Large intestine (tissue), 3 donors: ENCODE data around the gene PLXNA4. TPM values are rescaled to one million over a fixed set of nuclear protein-coding genes. Genes with fewer than 3 reads are reported as not detected.
A peak's percentile ranks its signal among the peaks of the same experiment; 100 is the strongest.

Experiments used
- DNase-seq, 2 donors: peaks; one replicate each; pipeline versions ENCODE4 v3.0.0 to v3.0.0-alpha.2; 2013
- H3K27ac ChIP-seq: one replicate; pipeline ENCODE4 v1.5.1; 2013; ENCODE audit warnings: low read length
- H3K27me3 ChIP-seq: 2 replicates; pipeline ENCODE4 v1.6.1; 2013; ENCODE audit warnings: low read length; ENCODE audit not compliant: control insufficient read depth, insufficient read depth
- H3K36me3 ChIP-seq: 2 replicates; pipeline ENCODE4 v1.6.1; 2013; ENCODE audit warnings: low read length; ENCODE audit not compliant: control insufficient read depth, insufficient read depth
- H3K4me1 ChIP-seq: one replicate; pipeline ENCODE4 v1.6.1; 2013; ENCODE audit warnings: low read length; ENCODE audit not compliant: control insufficient read depth, insufficient read depth
- H3K4me3 ChIP-seq: one replicate; pipeline ENCODE4 v1.5.1; 2013; ENCODE audit warnings: low read length
- H3K9me3 ChIP-seq: one replicate; pipeline ENCODE4 v1.6.1; 2013; ENCODE audit warnings: mild to moderate bottlenecking, low read depth, low read length, moderate library complexity; ENCODE audit not compliant: control insufficient read depth
- WGBS: methylation state at CpG from one replicate; pipeline ENCODE4 v1.1.5; 2013; ENCODE audit warnings: low lambda C conversion rate; ENCODE audit not compliant: insufficient coverage; 5-methylcytosine and 5-hydroxymethylcytosine counted together
- polyA plus RNA-seq: library from polyadenylated mRNA; unstranded; fragments of 120-200 nt; gene quantifications from one replicate; pipeline ENCODE4 v1.2.1, GENCODE V29; 2013

The PLXNA4 gene
- polyA plus RNA-seq, 1 donor: 3.2 TPM

DNA sequence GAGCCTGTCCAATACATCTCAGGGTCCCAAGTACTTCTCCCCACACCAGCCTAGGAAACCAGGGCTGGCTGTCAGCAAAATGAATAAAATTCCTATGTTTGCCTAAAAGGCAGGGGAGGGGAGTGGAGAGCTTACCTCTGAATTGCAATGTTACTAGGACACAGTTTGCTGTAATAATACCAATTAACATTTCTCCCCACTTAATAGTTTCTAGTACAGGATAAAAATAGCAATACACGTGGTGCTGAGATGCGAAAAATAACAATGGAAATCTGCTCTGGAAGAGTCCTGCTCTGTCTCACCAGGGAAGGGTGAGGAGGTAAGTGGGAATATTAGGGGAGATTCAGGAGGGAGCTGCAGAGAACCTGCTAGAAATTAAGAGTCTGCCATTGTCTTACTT lies 112.3 kb downstream of the PLXNA4 start:
- Histone ChIP-seq H3K9me3 (no peaks in the 10 kb centered on the region), H3K27ac (no peak overlapping the region), H3K4me1 (no peaks in the 10 kb centered on the region), H3K4me3 (no peak overlapping the region), H3K36me3 (no peaks in the 10 kb centered on the region), H3K27me3 (peaks cover 2% of the 10 kb centered on the region)
- no peak for DNase-seq
- no CpG with 5 or more reads among the region's 2 CpGs for WGBS

DNA sequence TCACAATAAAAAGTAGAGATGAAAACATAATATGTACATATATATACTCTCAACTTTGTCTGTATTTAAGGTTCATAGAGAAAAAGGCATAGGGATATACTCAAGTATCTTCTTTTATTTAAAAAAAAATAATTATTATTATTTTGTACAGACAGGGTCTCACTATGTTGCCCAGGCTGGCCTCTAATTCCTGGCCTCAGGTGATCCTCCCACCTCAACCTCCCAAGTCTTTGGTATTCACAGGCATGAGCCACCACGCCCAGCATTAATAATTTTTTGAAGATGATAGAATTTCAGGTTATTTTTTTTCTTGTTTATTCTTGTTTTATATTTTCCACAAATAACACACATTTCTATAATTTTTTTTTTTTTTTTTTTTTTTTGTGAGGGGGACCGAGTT lies 113.8 kb downstream of the PLXNA4 start:
- 100% methylated on average over 1 of the region's 2 CpGs for WGBS
- H3K36me3 ChIP-seq: no peaks in the 10 kb centered on the region
- no peaks in the 10 kb centered on the region for H3K9me3 ChIP-seq
- H3K27ac ChIP-seq: no peak overlapping the region
- no peak for DNase-seq
- no peaks in the 10 kb centered on the region for H3K4me1 ChIP-seq
- peaks cover 5% of the 10 kb centered on the region for H3K27me3 ChIP-seq
- no peak overlapping the region for H3K4me3 ChIP-seq

DNA sequence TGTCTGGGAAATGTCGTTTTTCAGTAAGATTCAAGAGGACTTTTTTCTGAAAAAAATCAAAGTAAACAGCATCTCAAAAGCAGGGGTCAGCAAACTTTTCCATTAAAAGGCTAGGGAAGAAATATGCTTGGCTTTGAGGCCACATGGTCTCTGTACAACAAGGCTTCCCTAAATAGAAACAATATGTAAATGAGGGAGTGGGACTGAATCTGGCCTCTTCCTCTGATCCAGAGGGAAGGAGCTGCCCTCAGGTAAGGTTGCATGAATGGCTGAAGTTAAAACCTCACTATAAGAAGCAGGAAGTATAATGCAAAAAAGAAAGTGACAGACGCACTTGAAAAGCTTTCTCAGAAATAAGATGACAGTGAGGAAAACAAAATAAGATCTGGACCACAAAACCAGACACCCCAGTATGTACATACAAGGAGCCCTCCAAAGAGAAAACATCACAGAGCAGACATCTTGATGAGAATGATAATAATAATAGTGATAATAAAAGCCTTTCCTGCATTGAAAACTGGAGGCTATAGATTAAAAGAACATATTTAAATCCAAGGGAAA lies 115.2 kb downstream of the PLXNA4 start:
- DNase-seq: no peak
- no peak overlapping the region for H3K27ac ChIP-seq

DNA sequence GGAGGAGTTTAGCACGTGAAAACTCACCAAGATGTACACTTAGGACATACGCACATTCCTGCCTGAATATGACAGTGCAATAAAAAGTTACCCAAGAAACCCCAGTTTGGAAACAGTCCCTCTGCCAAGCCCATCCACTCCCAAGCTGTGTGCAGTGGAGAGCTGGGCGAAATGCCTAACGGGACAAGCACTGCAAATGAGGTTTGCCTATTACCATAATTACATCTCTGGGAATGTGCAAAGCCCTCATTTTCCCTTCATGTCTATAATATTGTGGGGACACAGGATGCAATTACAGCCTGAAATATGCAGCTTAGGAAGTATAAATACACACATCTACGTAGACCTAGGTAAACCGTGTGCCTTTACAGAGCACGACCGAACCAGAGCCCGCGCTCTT lies 117.5 kb downstream of the PLXNA4 start:
- no peak overlapping the region for H3K27ac ChIP-seq
- H3K9me3 ChIP-seq: no peaks in the 10 kb centered on the region
- H3K36me3 ChIP-seq: no peaks in the 10 kb centered on the region
- DNase-seq: no peak
- WGBS: 80% methylated on average over 2 of the region's 10 CpGs
- H3K4me3 ChIP-seq: no peak overlapping the region
- H3K4me1 ChIP-seq: no peaks in the 10 kb centered on the region
- H3K27me3 ChIP-seq: peaks cover 14% of the 10 kb centered on the region

More for the DNA sequence above, 115.2 kb downstream of the PLXNA4 start:
- Histone ChIP-seq H3K4me1 (no peaks in the 10 kb centered on the region), H3K4me3 (no peak overlapping the region), H3K27me3 (peaks cover 8% of the 10 kb centered on the region), H3K9me3 (no peaks in the 10 kb centered on the region), H3K36me3 (no peaks in the 10 kb centered on the region)
- WGBS: 50% methylated on average over 1 of the region's 2 CpGs

DNA sequence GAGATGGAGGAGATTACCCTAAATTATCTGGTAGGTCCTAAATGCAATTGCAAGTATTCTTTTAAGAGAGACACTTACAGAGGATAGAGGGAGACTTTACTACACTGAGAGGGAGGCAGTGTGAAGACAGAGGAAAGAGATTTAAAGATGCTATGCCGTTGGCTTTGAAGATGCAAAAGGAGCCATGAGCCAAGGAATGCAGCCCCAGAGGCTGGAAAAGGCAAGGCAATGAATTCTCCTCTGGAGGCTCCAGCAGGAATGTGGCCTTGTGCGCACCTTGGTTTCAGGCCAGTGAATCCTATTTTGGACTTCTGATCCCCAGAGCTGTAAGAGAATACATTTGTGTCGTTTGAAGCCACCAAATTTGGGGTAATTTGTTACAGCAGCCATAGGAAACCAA lies 118.6 kb downstream of the PLXNA4 start:
- Histone ChIP-seq H3K27ac (no peak overlapping the region), H3K9me3 (no peaks in the 10 kb centered on the region), H3K27me3 (peaks cover 14% of the 10 kb centered on the region), H3K4me3 (no peak overlapping the region), H3K36me3 (no peaks in the 10 kb centered on the region), H3K4me1 (no peaks in the 10 kb centered on the region)
- WGBS: no CpG with 5 or more reads among the region's 3 CpGs
- DNase-seq: no peak

DNA sequence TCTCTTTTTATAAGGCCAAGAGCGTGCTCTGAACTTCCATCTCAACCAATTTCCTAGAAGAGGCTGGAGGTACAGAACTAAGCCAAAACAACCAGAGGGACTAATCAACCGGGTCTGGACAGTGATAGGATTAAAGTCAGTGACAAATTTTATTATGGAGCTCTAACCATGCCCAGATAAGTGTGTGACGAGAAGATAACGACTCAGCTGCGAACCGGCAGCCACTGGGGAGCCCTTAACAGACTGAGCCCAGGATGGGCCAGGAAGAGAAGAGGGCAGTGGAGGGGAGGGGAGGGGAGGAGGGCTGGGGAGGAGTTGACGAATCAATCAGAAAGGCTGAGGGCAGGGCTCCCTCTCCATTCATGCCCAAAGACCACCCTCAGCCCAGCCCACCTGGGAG lies 119.9 kb downstream of the PLXNA4 start:
- Histone ChIP-seq H3K27me3 (peaks cover 14% of the 10 kb centered on the region), H3K27ac (no peak overlapping the region), H3K36me3 (no peaks in the 10 kb centered on the region), H3K4me1 (peaks cover 3% of the 10 kb centered on the region), H3K4me3 (no peak overlapping the region), H3K9me3 (no peaks in the 10 kb centered on the region)
- DNase-seq: no peak
- no CpG with 5 or more reads among the region's 7 CpGs for WGBS

DNA sequence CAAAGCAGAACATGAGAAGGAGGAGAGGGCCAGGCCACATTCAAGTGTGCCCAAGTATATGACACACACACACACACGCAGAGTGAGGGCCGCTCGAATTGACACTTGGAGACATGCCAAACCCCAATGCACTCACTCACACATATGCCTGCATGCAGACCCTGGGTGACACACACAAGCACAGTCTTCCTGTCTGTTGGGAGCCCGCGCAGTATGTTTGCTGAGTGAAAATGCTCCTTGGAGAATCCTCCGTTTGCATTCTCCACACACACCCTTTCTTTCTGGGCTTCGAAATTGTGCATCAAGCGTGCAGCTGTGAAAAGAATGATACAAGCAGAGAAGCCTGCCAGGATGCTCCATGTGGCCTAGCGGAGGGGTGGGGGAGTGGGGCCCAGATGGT lies 120.9 kb downstream of the PLXNA4 start:
- Histone ChIP-seq H3K27me3 (peaks cover 14% of the 10 kb centered on the region), H3K9me3 (no peaks in the 10 kb centered on the region), H3K4me3 (no peak overlapping the region), H3K27ac (no peak overlapping the region), H3K4me1 (peaks cover 13% of the 10 kb centered on the region), H3K36me3 (no peaks in the 10 kb centered on the region)
- DNase-seq: no peak
- no CpG with 5 or more reads among the region's 9 CpGs for WGBS

DNA sequence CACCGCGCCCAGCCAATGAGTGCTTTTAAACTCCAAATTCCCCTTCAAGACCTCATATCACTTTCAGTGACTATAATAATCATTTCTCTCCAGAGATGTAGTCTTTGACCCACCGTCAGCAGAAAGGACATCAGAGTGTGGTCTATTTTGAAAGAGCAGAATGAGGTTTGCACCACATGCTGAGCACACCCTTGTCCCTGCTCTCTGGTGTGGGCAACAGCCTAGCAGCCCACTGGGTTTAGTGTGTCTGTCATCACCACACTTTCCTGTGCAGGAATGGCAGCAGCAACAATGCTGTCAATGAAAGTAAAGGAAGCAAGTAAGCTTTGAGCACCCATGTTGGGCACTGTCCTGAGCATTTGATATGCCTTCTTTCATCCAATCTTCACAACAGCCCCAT lies 122.4 kb downstream of the PLXNA4 start:
- no CpG with 5 or more reads among the region's 3 CpGs for WGBS
- H3K4me1 ChIP-seq: peaks cover 27% of the 10 kb centered on the region
- H3K36me3 ChIP-seq: no peaks in the 10 kb centered on the region
- peaks cover 12% of the 10 kb centered on the region for H3K27me3 ChIP-seq
- H3K27ac ChIP-seq: no peak overlapping the region
- H3K9me3 ChIP-seq: no peaks in the 10 kb centered on the region
- no peak overlapping the region for H3K4me3 ChIP-seq
- DNase-seq: no peak

DNA sequence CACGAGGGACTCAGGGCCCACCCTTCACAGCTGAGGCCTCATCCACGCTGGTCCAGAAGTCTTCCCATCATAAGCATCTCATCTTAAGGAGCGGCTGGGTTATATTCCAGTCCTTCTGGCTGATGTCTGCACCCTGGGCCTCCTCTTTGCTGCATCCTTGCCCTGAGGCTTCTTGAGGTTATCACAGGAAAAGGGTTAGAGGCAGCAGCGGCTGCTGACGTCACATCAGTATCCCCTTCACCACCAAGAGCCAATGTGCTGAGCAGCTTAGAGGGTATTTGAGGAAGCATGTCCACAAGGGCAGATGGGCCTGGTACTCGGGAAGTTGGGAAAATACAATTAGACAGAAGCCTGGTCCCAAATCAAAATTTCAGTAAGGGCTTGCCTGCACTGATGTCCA lies 125.1 kb downstream of the PLXNA4 start:
- no CpG with 5 or more reads among the region's 6 CpGs for WGBS
- peak overlapping the region; percentile 59 for H3K27ac ChIP-seq

DNA sequence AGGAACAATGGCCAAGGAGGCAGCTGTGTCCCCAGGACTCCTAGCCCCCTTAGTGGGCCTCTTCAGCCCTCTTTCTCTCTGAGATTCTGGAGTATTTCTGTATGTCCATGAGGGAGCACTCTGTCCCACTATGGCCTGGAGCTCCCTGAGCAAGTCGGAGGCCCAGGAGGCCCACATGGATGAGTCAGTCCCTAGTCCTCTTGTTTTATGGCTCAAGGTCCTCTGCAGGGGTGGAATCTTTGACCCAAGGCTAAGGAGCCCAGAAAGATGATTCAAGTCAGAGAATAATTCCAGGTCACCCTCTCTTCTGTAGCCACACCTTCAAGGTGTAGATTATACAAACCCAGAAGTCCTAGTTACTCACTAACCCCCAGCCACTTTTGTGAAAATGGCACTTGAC lies 125.6 kb downstream of the PLXNA4 start:
- no CpG with 5 or more reads among the region's 1 CpG for WGBS
- DNase-seq: peak; percentile 72 to 86

More for the DNA sequence above, 125.1 kb downstream of the PLXNA4 start:
- Histone ChIP-seq H3K4me1 (peaks cover 27% of the 10 kb centered on the region), H3K27me3 (peaks cover 6% of the 10 kb centered on the region), H3K9me3 (no peaks in the 10 kb centered on the region), H3K36me3 (no peaks in the 10 kb centered on the region), H3K4me3 (no peak overlapping the region)
- DNase-seq: no peak

DNA sequence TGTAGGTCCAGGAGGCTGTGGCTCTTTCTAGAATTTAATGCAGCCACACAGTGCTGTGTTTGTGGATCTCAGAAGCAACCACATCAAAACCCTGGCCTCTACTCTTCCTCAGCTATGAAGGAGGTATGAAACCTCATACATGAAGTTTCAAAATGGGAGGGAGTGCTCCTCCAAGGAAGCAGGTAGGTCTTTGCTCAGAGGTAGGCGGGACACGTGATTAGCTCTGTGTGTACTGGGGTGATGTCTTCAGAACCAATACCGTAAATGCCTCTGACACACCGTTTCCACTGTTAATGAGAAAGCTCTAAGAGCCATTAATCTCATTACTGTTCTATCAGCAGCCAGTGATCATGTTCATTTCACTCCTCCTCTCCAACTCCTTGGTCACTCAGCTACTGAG lies 126.1 kb downstream of the PLXNA4 start:
- peak in 1 of 2 donors; percentile 50 for DNase-seq
- Histone ChIP-seq H3K9me3 (no peaks in the 10 kb centered on the region), H3K27me3 (peaks cover 4% of the 10 kb centered on the region), H3K4me1 (peaks cover 27% of the 10 kb centered on the region), H3K36me3 (no peaks in the 10 kb centered on the region), H3K4me3 (no peak overlapping the region), H3K27ac (peak overlapping the region; percentile 74)
- WGBS: no CpG with 5 or more reads among the region's 4 CpGs

More for the DNA sequence above, 125.6 kb downstream of the PLXNA4 start:
- Histone ChIP-seq H3K36me3 (no peaks in the 10 kb centered on the region), H3K4me3 (no peak overlapping the region), H3K27ac (peak overlapping the region; percentile 74), H3K9me3 (no peaks in the 10 kb centered on the region), H3K4me1 (peaks cover 27% of the 10 kb centered on the region), H3K27me3 (peaks cover 6% of the 10 kb centered on the region)
